NCI-H2107 treated with DMSO at 0.1 percent for 48 hours (cell line): Measurements from ENCODE around the gene CCDC158.
"Not testable (repeated sequence)": the region's sequence is repeated elsewhere in the genome, so short reads cannot be mapped to it uniquely, and the experiment has no call there.

Source experiments
- DNase-seq: peaks from one replicate; lab custom pipeline; 2025; ENCODE audit not compliant: unreplicated experiment; lab: John Stamatoyannopoulos, UW

The CCDC158 gene

DNA sequence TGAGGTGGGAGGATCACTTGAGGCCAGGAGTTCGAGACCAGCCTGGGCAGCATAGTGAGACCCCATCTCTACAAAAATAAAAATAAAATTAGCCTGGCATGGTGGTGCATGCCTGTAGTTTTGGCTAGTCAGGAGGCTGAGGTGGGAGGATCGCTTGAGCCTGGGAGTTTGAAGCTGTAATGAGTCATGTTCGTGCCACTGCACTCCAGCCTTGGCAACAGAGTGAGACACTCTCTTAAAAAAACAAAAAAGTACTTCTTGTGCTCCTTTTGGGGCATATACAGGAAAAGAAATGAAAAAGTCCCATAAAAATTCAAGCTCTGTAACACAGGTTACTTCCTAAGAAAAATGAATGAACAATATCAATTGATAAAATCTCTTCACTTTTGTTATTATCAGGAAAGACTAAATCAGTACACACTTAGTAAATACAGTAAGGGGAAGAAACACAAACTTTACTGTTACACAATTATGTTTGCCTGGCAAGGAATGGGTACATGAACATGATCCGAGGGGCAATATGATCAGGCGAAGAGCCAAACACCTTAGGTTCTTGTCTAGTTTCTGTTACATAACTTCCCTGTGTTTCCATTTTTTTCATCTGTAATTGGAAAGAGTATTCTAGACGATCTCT lies 46.9 kb downstream of the CCDC158 start:
- DNase-seq: no peak

DNA sequence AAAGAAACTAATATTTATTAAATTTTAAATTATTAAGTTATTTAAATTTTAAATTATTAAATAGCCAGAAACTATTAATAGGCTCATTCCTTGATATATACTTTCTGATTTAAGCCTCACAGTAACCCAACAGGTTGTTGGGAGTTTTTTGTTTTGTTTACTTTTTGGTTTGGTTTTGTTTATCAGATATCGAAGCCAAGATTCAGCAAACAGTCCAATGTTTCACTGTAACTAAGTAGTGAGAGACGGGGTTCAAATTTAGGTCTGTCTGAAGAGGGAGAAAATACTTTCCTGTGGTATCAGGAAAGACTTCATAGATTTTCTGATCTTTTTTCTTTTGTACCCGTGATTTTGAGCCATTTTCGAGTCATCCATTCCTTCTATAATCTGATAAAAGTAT lies 54.2 kb downstream of the CCDC158 start:
- no peak for DNase-seq

DNA sequence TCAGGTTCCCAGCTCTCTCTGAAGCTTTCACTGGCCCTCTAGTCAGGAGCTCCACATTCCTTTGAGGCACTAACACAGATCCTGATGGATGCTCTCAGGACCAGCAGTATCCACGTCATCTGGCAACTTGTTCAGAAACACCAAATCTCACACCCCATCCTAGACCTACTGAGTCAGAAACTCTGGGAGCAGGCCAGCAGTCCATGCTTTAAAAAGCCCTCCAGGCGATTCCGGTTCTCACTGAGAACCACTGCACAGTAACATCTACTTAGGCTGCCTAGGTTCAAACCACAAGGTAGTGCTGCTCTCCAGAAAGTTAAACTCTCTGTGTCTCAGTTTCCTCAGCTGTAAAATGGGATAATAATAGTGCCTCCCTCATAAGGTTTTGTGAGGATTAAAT lies 55.3 kb downstream of the CCDC158 start:
- no peak for DNase-seq

DNA sequence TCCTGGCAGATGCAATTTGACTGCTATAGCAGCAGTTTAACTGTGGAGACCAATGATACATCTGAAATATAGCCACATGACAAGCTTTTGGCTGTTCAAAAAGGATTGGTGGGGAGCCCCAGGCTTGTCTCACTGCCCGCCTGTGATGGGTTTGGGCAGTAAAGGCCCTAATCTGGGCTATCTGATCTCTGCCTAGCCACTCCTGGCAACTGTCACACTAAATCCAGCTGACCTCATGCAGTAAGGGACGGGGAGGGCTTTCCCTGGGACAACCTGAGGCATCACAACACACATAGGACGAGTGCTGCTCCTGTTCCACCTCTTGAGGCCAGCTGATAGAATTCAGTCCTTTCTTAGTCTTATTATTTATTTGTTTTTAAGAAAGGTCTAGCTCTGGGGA lies 56.2 kb downstream of the CCDC158 start:
- no peak for DNase-seq

DNA sequence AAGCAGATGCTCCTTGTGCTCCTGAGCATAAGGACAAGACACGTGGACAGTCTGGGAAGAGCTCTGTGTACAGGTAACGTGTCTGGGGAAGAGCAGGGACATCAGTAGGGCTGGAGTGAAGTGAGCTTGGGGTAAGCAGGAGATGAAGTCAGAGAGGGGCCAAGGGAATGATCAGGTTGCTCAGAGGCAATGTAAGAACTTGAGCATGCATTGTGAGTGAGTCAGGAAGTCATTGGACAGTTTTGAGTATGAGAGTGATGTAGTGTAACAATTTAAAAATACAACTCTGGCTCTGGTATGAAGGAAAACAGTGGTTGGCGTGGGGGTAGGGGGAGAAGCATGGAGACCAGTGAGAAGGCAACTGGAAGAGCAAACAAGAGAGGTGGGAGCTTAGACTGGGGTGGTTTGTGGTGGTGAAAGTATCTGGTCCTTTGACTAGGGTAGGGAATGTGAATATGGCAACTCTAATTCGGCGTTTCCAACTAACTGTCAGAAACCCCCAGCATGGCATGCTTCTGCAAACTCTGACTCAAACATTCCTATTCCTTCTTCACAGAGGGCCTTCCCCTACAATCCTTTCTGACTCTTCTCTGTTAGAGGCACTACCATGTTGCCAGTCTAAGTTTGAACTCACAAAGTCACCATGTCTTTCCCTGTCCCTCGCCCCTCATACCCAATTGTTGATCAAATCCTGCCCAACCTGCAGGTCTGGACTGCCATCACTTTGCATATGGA lies 57.2 kb downstream of the CCDC158 start:
- DNase-seq: no peak

DNA sequence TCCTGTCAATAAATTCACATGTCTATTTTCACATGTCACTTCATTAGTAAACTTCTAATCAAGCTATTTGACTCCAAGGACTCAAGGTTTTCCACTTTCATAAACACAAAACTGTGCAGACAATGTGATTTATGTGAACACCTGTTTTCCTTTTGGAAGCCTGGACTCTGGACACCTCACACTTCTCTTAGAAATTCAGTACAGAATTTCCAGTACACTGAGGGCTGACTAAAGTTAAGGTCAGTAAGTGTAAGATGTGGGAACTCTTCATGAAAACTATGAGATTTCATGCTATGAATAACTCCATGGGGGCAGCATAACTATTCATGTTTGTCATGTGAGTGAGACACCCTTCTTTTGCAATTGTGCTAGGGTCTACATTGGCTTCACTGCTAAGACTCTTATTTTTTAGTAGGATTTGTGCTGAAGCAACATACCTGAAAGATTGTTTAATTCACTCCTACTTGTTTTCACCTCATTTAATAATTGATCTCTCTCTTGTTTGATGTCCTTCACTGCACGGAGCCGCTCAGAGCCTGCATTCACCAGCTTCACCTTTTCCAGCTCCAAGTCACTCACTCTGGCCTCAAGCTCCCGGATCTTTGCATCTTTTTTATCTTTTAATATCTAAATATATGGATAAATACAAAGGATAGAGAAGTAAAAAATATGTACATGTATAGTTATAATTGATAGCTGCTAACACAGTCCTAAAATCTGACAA lies 59.1 kb downstream of the CCDC158 start:
- DNase-seq: no peak

DNA sequence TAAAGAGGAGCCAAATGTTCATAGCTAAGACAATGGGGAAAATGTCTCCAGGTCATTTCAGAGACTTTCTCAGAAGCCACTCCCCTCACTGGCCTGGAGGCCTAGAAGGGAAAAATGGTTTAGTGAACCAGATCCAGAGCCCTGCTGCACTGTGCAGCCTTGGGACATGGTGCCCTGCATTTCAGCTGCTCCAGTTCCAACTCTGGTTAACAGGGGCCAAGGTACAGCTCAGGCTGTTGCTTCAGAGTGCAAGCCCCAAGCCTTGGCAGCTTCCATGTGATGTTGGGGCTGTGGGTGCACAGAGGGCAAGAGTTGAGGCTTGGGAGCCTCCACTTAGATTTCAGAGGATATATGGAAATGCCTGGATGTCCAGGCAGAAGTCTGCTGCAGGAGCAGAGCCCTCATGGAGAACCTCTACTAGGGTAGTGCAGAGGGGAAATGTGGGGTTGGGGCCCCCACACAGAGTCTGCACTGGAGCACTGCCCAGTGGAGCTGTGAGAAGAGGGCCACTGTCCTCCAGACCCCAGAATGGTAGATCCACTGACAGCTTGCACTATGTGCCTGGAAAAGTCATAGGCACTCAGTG lies 61.0 kb downstream of the CCDC158 start:
- DNase-seq: not testable (repeated sequence)

DNA sequence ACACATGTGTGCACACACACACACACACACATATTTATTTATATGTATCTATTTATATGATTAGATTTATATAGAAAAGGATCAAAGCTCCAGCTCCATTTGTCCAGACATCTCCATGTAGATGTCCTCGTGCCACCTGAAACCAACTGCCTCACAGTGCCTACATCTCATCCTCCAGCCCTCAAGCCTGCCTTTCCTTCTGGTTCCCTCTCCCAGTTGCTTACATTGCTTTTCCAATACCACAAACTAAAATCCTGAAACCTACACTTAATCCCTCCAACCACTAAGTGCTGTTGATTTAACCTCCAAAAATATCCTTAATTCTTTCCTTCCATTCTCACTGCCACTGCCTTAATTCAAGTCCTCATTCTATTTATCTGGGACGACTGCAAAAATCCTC lies 63.0 kb downstream of the CCDC158 start:
- DNase-seq: no peak

DNA sequence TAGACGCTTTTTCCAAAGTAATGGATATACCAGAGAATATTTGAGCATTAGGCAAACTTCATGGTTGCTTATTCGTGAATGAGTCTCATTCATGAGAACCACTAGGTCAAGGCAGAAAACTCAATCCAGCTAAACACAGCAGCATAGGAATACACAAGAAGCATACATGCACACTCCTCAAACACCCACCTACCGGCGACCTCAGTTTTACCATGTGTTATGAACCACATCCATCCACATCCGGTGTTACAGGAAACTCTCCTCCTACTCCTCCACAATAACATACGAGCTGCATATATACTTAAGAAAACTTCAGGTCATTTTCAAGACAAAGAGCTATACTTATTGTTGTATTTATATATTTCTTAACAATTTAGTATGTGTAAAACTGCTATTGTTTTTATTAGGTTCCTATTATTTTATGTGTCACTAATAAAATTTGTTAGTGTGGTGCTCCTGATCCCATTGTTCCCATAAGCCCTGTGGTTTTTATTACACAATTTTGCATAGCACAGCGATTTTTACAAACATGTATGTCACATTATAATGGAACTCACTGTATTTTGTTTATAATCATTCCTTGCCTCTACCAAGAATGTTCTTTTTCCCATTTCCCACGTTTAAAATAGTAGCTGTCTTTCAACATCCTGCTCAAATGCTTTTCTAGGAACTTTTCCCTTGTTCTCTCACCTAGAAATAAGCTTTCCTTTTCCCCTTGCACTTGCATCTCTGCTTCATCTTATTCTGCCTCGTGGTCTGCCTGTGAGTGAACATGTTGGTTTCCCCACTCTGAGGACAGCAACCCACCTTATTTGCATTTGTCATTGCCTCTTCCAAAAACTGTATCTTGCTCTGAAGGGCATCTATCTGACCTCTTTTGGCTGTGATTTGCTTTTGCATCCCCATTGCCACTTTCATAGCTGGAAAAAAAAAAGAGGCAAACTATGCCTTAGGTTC lies 66.1 kb downstream of the CCDC158 start:
- DNase-seq: no peak

DNA sequence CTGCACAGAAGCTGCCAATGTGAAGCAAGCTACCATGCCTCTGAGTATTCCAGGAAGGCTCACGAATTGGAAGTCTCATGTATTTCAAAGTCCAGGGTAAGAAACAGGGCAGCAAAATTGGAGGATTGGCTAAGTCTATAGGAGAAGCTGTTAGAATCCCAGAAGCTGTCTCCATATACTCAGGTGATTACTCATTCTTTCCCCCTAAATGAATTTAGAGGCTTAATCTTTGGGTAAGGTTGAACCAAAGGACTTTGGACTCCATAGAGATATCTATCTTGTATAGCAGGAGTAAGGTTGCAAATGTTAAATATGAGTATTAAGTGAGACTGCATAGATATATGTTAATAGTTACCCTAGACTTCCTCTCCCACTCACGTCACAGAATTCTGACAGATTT lies 78.1 kb downstream of the CCDC158 start:
- DNase-seq: no peak

DNA sequence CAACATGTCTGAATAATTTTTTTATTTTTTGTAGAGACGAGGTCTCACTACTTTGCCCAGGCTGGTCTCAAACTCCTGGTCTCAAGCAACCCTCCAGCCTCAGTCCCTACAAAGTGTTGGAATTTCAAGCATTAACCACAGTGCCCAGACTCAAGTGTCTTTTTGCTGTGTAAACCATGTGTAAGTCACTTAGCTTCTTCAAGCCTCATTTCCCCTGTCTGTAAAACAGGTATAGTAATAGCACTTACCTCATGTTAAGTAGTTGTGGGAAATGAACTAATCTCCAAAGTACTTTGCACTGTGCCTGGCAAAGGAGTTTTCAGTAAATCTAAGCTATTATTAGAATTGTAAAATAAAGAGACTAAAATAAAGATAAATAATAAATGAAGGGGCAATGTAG lies 78.8 kb downstream of the CCDC158 start:
- no peak for DNase-seq

DNA sequence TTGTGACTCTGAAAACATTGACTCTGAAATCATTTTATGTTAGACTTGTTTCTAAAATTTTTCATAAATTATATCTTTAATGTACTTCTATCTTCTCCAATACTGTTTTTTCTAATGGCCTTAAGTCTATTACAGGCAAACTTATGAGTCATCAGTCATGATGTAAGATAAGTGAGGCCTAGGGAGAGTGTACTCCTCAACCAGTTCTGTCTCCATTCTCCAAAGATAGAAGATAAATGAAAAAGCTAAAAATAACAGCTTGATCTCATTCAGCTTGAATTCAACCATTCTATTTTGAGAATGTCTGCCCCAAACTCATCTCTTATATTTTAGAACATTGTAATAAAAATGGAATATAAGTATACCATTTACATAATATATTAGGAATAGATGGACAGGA lies 79.9 kb downstream of the CCDC158 start:
- no peak for DNase-seq

DNA sequence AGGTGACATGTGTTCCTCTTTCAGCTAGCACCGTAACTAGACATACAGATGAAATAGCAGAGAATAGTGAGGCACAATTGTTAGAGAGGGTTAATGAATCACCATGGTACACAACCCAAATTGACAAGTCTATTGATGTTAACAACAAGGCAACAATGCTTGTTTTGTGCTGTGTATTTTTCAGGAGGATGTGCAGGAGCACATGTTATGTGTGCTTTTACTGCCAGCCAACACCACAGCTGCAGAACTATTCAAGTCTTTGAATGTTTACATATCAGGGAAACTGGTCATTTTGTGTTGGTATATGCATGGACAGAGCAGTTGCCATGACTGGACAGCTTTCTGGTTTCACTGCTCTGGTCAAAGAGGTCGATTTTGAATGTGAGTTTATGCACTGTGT lies 81.6 kb downstream of the CCDC158 start:
- no peak for DNase-seq

DNA sequence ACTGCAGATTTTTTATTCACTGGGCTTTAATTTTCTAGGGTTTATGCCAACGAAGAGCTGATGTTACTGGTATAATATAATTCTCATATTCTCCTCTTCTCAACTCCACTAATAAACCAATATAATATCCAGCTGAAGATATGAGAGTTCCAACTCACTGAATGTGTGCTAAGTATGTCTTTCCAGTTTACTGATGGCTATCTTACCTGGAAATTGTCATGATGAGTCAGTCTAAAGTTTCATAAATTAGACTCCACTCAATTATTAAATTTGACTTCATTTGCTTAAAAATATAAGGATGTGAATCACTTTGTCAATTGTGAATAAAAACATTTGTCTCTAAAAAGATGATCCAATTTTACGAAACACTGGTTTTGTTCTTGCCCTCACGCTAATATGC lies 86.1 kb downstream of the CCDC158 start:
- no peak for DNase-seq

DNA sequence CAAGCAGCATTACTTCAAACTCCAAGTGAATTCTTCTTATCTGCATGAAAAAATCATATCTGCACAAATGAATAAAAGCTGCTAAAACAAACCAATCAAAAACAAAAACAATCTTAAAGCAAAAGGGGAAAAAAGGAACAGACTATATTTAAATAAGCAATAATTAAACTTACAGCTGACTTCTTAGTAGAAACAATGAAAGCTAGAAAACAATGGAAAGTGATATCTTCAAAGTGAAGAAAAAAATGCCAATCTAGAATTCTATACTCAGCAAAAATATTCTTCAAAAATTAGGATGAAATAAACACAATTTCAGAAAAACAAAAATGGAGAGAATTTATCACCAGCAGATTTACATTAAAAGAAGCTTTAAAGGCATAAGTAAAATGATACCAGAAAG lies 94.4 kb downstream of the CCDC158 start:
- no peak for DNase-seq

DNA sequence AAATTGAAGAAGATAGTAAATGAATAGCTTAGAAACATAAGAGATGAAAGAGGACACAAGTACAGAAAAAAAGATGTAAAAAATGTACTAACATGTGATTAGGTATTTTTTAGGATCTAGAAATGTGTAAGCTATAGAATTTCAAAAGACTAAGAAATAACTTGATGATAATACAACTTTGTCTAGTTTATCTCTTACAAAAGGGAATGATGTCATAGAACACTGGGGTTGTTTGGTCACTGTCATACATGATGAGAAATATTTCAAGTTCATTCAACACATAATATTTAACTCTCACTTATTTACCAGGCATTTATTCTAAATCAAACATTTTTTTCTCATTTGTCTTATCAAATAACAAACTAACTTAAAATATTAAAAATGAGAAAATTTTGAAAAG lies 95.9 kb downstream of the CCDC158 start:
- no peak for DNase-seq

DNA sequence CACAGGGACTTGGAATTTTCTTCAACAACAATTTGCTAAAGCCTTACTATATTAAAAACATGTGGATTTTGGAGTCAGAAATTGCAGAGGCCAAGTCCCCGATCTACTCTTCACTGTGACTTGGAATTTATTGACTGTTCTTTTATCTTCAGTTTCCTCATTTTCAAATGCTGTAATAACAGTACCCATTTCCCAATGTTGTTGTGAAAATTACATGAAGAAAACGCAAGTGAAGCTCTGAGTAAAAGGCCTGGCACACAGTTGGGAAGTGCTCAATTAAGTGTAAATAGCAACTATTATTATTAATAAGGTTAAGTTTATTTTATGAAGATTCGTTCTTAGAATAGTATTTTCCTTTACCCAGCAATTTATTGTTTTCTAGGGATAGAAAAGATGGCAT lies 98.7 kb downstream of the CCDC158 start:
- DNase-seq: no peak

DNA sequence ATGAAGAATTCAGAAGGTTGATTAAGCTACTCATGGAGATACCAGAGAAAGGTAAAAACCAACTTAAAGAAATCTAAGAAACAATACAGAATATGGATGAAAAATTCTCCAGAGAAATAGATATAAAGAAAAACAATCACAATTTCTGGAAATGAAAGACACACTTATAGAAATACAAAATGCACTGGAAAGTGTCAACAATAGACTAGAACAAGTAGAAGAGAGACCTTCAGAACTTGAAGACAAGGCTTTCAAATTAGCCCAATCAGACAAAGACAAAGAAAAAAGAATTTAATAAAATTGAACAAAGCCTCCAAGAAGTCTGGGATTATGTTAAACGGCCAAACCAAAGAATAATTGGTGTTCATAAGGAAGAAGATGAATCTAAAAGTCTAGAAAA lies 104.8 kb downstream of the CCDC158 start:
- no peak for DNase-seq

DNA sequence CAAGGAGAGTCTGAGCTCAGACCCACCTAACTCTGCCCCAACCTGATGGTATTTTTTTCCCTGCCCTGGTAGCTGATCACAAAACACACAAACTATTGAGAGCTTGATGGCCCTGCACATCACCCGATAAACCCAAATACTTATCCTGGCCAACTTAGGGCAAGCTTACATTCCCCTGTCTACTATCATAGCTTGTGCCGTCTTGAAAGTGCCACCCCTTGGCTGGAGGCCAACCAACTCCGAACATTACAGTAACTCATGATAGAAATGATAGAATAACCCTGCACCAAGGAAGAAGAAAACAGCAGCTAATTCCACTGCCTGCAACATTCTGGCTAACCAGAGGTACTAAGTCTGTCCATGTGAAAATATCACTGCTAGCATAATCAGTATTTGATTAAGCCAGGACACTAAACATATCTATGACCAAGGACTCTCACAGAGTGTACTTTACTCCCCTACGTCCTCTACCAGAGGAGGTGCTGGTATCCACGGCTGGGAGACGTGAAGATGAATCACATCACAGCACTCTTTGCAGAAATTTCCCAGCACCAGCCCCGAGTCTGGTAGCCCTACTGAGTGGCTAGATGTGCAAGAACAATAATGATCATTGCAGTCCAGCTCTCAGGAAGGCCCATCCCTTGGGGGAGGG lies 105.5 kb downstream of the CCDC158 start:
- no peak for DNase-seq

DNA sequence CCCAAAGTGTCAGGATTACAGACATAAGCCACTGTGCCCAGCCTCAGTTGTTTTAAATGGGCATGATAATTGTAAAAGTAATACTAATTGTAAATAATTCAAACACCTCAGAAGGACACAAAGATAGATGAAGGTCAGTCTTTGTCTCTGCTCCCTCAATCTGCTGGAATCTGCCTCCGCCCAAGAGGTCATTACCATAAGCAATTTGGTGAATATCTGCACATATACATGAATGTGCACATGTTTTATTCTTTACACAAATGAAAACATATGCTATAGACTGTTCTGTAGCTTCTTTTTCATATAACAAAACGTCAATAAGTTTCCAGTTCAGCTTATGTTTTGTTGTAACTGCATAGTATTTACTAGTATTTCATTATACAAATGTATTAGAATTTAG lies 107.4 kb downstream of the CCDC158 start:
- DNase-seq: no peak
